GM21447 (cell line): ENCODE measurements around the gene MCTP2.
"Not testable (repeated sequence)": the region's sequence is repeated elsewhere in the genome, so short reads cannot be mapped to it uniquely, and the experiment has no call there.

Source experiments
- ATAC-seq: cut with Tn5 transposase; IDR thresholded peaks from one replicate; pipeline ENCODE4 v1.9.1; 2021; ENCODE audit not compliant: unreplicated experiment

Gene MCTP2

GRCh38 chr15:94234300-94234699 lies 2.9 kb downstream of the MCTP2 start:
- no peak for ATAC-seq

- no peak for ATAC-seq
Observed at GRCh38 chr15:94235041-94235440, 3.7 kb downstream of the MCTP2 start.

GRCh38 chr15:94235646-94236045 lies 4.3 kb downstream of the MCTP2 start:
- ATAC-seq: no peak

- no peak for ATAC-seq
Observed at GRCh38 chr15:94236608-94237007, 5.2 kb downstream of the MCTP2 start.

- ATAC-seq: no peak
Observed at GRCh38 chr15:94237903-94238302, 6.5 kb downstream of the MCTP2 start.

GRCh38 chr15:94238539-94239118 lies 7.3 kb downstream of the MCTP2 start:
- peak; percentile 80 for ATAC-seq

GRCh38 chr15:94239474-94239873 lies 8.1 kb downstream of the MCTP2 start:
- ATAC-seq: no peak

- ATAC-seq: no peak
Observed at GRCh38 chr15:94240480-94240879, 9.1 kb downstream of the MCTP2 start.

- ATAC-seq: no peak
Observed at GRCh38 chr15:94242257-94242656, 10.9 kb downstream of the MCTP2 start.

GRCh38 chr15:94243003-94243402 lies 11.6 kb downstream of the MCTP2 start:
- ATAC-seq: not testable (repeated sequence)

GRCh38 chr15:94243418-94243817 lies 12.1 kb downstream of the MCTP2 start:
- no peak for ATAC-seq

- no peak for ATAC-seq
Observed at GRCh38 chr15:94246016-94246415, 14.7 kb downstream of the MCTP2 start.

GRCh38 chr15:94247789-94248638 lies 16.7 kb downstream of the MCTP2 start:
- ATAC-seq: no peak

- no peak for ATAC-seq
Observed at GRCh38 chr15:94250801-94251200, 19.4 kb downstream of the MCTP2 start.

- no peak for ATAC-seq
Observed at GRCh38 chr15:94252223-94252766, 20.9 kb downstream of the MCTP2 start.

- ATAC-seq: peak; percentile 10
Observed at GRCh38 chr15:94252906-94253491, 21.6 kb downstream of the MCTP2 start.

GRCh38 chr15:94253742-94254141 lies 22.4 kb downstream of the MCTP2 start:
- ATAC-seq: peak; percentile 32

GRCh38 chr15:94255540-94255939 lies 24.2 kb downstream of the MCTP2 start:
- no peak for ATAC-seq

- ATAC-seq: no peak
Observed at GRCh38 chr15:94256511-94256910, 25.1 kb downstream of the MCTP2 start.

GRCh38 chr15:94257776-94258175 lies 26.4 kb downstream of the MCTP2 start:
- not testable (repeated sequence) for ATAC-seq

GRCh38 chr15:94258246-94258645 lies 26.9 kb downstream of the MCTP2 start:
- peak; percentile 61 for ATAC-seq
